Type B pancreatic cell (in vitro differentiated cells): ENCODE results near the gene ADARB2. TPM values are rescaled to one million over a fixed set of nuclear protein-coding genes. Genes with fewer than 3 reads are reported as not detected.

Experiments used
- DNase-seq: peaks from one replicate; pipeline ENCODE4 v3.0.0; 2021; ENCODE audit warnings: mixed read lengths; ENCODE audit not compliant: unreplicated experiment; ENCODE audit errors: extremely low spot score
- H3K27ac Mint-ChIP-seq: 2 replicates; pipeline ENCODE4 v1.8.0; 2021; ENCODE audit warnings: mild to moderate bottlenecking, mixed read lengths
- H3K27me3 Mint-ChIP-seq: 2 replicates; pipeline ENCODE4 v1.8.0; 2021; ENCODE audit warnings: mixed read lengths
- H3K36me3 Mint-ChIP-seq: 2 replicates; pipeline ENCODE4 v1.8.0; 2021; ENCODE audit warnings: mixed read lengths
- H3K4me1 Mint-ChIP-seq: one replicate; pipeline ENCODE4 v1.8.0; 2021; ENCODE audit warnings: mixed read lengths; ENCODE audit not compliant: unreplicated experiment
- H3K4me3 Mint-ChIP-seq: 2 replicates; pipeline ENCODE4 v1.8.0; 2021; ENCODE audit warnings: mild to moderate bottlenecking, mixed read lengths
- H3K9me3 Mint-ChIP-seq: 2 replicates; pipeline ENCODE4 v1.8.0; 2021; ENCODE audit warnings: mixed read lengths
- total RNA-seq: library from RNA; stranded (reverse); gene quantifications from 2 replicates; pipeline ENCODE4 v1.2.1, GENCODE V29; 2021; ENCODE audit warnings: low replicate concordance
- TF ChIP-seq, protein P1 (sequence below): fragments of 200-600 bp; sonication (generic); conservative IDR thresholded peaks from 2 replicates; pipeline ENCODE4 v1.5.0; 2021; ENCODE audit warnings: antibody characterized with exemption, mild to moderate bottlenecking

Gene ADARB2
- total RNA-seq, 1 donor from 2014 or later, result 4.9 TPM

DNA sequence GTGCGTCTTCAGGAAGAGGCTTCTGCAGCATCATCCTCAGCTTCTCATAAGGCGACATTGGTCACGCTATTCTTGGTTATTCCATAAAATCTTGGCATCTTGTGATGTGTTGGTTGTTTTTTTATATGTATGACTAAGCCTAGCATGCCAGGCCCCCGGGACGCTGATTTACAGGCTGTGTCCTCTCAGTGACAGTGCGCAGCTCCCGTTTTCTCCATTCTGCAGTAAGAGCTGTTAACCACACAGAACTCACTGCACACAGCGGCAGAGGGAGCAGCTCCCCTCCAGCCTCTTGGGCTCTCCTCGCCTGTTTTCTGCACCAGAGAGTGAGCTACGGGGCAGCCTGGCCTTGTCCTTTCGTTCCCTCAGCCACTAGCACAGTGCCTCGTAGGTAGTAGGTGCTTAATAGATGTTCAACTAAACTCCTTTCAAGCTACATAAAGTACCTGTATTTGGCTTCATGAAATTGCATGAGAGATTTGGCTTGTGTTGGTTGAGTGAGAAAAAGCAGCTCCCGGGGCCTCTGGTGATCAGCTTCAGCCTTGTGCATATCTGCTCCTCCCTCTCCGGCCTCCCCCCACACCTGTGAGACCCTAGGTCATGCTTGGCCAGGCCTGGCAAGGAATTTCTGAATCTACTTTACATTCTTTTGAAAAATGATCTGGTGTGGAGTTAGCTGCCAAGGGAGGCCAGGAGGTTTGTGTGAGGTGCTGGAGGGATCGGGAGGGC, 564.9 kb downstream of the ADARB2 start:
- Mint-ChIP-seq H3K27ac (no peak overlapping the region), H3K9me3 (no peaks in the 10 kb centered on the region), H3K4me1 (no peaks in the 10 kb centered on the region), H3K36me3 (no peaks in the 10 kb centered on the region), H3K4me3 (no peak overlapping the region), H3K27me3 (peaks cover 12% of the 10 kb centered on the region)
- TF ChIP-seq, protein P1, sequence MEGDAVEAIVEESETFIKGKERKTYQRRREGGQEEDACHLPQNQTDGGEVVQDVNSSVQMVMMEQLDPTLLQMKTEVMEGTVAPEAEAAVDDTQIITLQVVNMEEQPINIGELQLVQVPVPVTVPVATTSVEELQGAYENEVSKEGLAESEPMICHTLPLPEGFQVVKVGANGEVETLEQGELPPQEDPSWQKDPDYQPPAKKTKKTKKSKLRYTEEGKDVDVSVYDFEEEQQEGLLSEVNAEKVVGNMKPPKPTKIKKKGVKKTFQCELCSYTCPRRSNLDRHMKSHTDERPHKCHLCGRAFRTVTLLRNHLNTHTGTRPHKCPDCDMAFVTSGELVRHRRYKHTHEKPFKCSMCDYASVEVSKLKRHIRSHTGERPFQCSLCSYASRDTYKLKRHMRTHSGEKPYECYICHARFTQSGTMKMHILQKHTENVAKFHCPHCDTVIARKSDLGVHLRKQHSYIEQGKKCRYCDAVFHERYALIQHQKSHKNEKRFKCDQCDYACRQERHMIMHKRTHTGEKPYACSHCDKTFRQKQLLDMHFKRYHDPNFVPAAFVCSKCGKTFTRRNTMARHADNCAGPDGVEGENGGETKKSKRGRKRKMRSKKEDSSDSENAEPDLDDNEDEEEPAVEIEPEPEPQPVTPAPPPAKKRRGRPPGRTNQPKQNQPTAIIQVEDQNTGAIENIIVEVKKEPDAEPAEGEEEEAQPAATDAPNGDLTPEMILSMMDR, result no peak
- no peak for DNase-seq

DNA sequence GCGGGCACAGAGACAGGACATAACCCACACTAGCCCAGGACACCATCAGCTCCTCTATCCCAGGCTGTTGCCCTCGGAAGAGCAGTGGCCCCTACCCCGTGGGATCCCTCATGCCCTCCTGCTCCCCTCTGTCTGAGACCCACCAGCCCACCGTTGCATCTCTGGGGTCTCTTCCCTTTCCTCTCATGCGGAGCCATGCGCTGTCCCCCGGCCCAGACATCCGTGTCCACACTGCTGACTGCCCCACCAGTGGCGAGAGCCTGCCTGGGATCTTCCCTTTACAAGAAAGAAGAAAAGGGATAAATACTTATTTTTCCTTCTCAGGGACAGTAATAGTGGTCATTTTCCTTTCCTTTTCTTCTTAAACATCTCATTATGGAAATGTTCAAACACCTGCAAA, 565.7 kb downstream of the ADARB2 start:
- TF ChIP-seq, protein P1, result no peak
- no peak for DNase-seq
- Mint-ChIP-seq H3K27me3 (peaks cover 11% of the 10 kb centered on the region), H3K4me1 (no peaks in the 10 kb centered on the region), H3K36me3 (no peaks in the 10 kb centered on the region), H3K9me3 (no peaks in the 10 kb centered on the region), H3K27ac (peak overlapping the region; percentile 21), H3K4me3 (no peak overlapping the region)

DNA sequence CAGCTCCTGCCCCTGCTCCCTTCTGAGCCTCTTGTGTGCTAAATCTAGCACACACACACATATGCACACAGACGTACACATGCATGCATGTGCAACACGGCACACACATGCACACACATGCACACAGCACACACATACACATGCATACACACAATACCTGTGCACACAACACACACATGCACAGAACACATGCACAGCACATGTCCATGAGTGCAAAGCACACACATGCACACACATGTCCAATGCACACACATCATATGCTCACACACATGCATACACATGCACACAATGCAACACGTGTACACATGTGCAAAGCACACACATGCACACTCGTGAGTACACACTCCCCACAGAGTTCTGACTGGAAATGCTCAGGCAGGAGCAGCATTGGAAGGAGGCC, 566.1 kb downstream of the ADARB2 start:
- Mint-ChIP-seq H3K36me3 (no peaks in the 10 kb centered on the region), H3K27me3 (peaks cover 11% of the 10 kb centered on the region), H3K4me1 (no peaks in the 10 kb centered on the region), H3K4me3 (no peak overlapping the region), H3K9me3 (no peaks in the 10 kb centered on the region), H3K27ac (no peak overlapping the region)
- TF ChIP-seq, protein P1, result no peak
- DNase-seq, result no peak

DNA sequence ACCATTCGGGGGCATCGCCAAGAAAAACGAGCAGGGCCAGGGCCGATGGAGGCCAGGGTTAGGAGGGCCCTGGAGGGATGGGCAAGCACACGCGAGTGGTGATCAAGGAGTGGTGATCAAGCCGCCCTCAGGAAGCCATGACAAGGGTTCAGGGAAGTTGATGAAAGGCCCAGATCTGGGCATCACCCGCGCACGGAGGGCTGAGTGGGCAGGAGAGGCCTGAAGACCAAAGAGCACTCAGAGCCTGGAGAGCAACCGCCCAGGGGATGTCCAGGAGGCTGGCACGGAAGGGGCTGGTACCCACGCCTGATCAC, 566.5 kb downstream of the ADARB2 start:
- no peak for DNase-seq
- TF ChIP-seq, protein P1, result no peak
- no peaks in the 10 kb centered on the region for H3K4me1 Mint-ChIP-seq
- H3K27me3 Mint-ChIP-seq, result peaks cover 12% of the 10 kb centered on the region
- no peak overlapping the region for H3K27ac Mint-ChIP-seq
- no peaks in the 10 kb centered on the region for H3K36me3 Mint-ChIP-seq
- H3K4me3 Mint-ChIP-seq, result no peak overlapping the region
- no peaks in the 10 kb centered on the region for H3K9me3 Mint-ChIP-seq

DNA sequence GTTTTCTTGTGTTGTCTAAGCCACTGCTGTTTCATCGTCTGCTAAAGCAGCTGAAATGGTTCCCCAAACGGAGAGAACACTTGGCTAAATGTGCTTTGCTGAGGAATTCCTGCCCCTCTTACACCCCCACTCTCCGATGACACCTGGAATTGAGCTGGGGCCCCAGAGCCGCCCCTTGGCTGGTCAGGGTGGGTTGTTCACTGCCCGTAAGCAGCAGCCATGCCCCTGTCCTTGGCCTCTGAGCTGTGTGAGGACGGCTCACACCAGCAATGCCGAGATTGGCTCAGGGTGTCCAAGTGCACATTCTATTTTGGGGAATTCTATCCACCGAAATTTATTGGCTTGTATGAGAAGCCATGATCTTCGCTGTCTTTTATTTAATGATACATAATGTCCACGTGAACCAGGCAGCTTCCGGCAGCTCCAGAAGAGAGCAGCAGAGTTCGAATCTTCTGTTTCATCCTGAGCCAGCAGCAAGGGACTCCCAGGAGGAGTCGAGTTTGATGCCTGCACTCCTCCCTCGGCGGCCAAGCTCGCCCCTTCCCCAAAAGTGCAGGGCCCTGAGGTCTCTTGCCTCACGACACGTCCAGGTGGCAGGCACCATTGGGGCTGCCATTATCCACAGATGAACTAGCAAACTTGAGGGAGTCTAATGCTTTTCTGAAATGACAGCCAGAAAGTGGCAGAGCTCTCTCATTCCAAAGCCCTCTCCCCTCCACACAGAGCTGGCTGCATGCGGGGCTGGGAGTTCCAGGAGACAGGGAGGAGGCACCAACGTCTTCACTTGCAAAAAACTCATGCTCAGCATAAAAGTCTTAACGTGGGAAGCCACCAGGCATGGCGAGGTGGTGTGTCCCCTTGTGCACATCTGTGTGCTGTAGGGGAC, 567.1 kb downstream of the ADARB2 start:
- H3K36me3 Mint-ChIP-seq, result no peaks in the 10 kb centered on the region
- TF ChIP-seq, protein P1, result no peak
- H3K4me1 Mint-ChIP-seq, result no peaks in the 10 kb centered on the region
- no peak overlapping the region for H3K4me3 Mint-ChIP-seq
- peaks cover 16% of the 10 kb centered on the region for H3K27me3 Mint-ChIP-seq
- DNase-seq, result no peak
- H3K27ac Mint-ChIP-seq, result no peak overlapping the region
- no peaks in the 10 kb centered on the region for H3K9me3 Mint-ChIP-seq
